ENCODE results near the gene MYOZ2. TPM values are rescaled to one million over a fixed set of nuclear protein-coding genes. Genes with fewer than 3 reads are reported as not detected.

The MYOZ2 gene
- total and polyA plus RNA-seq, 2 of the 13 experiments (the other 11 are each of a cell fraction or from before 2014, with no cell fraction given) = 0.03 TPM; not detected in 1

DNA sequence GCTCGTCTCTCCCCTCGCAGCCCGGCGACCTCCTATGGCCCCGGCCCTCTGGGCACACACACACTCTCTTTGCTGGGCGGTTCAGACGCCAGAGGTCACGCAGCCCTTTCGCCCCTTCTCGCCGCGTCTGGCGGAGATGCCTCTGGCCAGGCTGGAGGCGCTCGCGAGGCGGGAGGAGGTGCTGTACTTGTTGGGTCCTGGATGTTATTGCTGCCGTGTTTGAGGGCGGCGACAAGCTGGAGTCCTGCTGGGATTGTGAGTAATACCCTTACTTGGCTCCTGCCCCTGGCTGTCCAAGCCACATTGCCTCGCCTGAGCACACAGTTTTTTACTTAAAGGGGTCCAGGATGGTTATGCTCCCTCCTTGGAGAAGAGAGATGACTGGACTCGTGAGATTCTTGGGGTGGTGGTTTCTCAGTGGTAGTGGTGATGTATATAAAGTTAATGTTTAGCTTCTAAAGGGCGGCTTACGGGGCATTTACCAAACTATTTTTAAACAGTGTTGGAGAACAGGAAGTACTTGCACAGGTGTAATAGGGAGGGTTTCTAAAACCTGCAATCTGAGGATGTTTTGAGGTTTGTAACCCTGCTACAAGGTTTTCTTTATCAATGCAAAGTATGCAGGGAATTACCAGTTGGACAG, 77.5 kb downstream of the MYOZ2 start (continued):
- TF ChIP-seq GZF1 (CRISPR knock-in tag; IDR thresholded peaks at IDR 0.05) (peak; percentile 26; the same call in 1 of the 2 replicates), BCLAF1 (IDR thresholded peaks at IDR 0.05) (no peak), ARID5B (CRISPR knock-in tag; IDR thresholded peaks at IDR 0.05) (peak; percentile 47; the same call in 1 of the 2 replicates), ZFP36L2 (CRISPR knock-in tag; IDR thresholded peaks at IDR 0.05) (no peak), ZNF124 (CRISPR knock-in tag; IDR thresholded peaks at IDR 0.05) (no peak), ZKSCAN5 (CRISPR knock-in tag; IDR thresholded peaks at IDR 0.05) (peak; percentile 15; the same call in 1 of the 2 replicates), BHLHE40 (IDR thresholded peaks at IDR 0.05; ENCODE audit: low read length) (no peak), MAFG (CRISPR knock-in tag; IDR thresholded peaks at IDR 0.05) (no peak), AKAP8 (CRISPR knock-in tag; IDR thresholded peaks at IDR 0.05) (peak; percentile 70; the same call in 1 of the 2 replicates), TSC22D2 (CRISPR knock-in tag; IDR thresholded peaks at IDR 0.05; ENCODE audit: borderline replicate concordance) (peak; percentile 3; the same call in 1 of the 2 replicates), ZNF333 (CRISPR knock-in tag; IDR thresholded peaks at IDR 0.05; ENCODE audit: borderline replicate concordance) (0 out of 2 replicates have a peak, but pooled peaks have one; percentile 24), PHF5A (CRISPR knock-in tag; IDR thresholded peaks at IDR 0.05; ENCODE audit: low read depth, unreplicated experiment) (no peak), BRD4 (CRISPR knock-in tag; IDR thresholded peaks at IDR 0.05) (peak; percentile 71; the same call in 1 of the 2 replicates), AHDC1 (CRISPR knock-in tag; IDR thresholded peaks at IDR 0.05; ENCODE audit: borderline replicate concordance) (no peak)
- TF ChIP-seq, protein P1, sequence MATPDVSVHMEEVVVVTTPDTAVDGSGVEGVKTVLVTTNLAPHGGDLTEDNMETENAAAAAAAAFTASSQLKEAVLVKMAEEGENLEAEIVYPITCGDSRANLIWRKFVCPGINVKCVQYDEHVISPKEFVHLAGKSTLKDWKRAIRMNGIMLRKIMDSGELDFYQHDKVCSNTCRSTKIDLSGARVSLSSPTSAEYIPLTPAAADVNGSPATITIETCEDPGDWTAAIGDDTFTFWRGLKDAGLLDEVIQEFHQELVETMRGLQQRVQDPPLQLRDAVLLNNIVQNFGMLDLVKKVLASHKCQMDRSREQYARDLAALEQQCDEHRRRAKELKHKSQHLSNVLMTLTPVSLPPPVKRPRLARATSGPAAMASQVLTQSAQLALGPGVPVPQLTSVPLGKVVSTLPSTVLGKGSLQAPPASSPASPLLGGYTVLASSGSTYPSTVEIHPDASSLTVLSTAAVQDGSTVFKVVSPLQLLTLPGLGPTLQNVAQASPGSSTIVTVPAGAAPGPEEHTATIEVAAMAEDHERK (CRISPR knock-in tag; IDR thresholded peaks at IDR 0.05; ENCODE audit: low read depth) = no peak

Measured in HepG2 (cell line).